Measurements from ENCODE around the gene BFSP2. TPM values are rescaled to one million over a fixed set of nuclear protein-coding genes. Genes with fewer than 3 reads are reported as not detected.
"Not testable (repeated sequence)": the region's sequence is repeated elsewhere in the genome, so short reads cannot be mapped to it uniquely, and the experiment has no call there.

BFSP2 gene
- total RNA-seq, 1 donor from 2014 or later = not detected

DNA sequence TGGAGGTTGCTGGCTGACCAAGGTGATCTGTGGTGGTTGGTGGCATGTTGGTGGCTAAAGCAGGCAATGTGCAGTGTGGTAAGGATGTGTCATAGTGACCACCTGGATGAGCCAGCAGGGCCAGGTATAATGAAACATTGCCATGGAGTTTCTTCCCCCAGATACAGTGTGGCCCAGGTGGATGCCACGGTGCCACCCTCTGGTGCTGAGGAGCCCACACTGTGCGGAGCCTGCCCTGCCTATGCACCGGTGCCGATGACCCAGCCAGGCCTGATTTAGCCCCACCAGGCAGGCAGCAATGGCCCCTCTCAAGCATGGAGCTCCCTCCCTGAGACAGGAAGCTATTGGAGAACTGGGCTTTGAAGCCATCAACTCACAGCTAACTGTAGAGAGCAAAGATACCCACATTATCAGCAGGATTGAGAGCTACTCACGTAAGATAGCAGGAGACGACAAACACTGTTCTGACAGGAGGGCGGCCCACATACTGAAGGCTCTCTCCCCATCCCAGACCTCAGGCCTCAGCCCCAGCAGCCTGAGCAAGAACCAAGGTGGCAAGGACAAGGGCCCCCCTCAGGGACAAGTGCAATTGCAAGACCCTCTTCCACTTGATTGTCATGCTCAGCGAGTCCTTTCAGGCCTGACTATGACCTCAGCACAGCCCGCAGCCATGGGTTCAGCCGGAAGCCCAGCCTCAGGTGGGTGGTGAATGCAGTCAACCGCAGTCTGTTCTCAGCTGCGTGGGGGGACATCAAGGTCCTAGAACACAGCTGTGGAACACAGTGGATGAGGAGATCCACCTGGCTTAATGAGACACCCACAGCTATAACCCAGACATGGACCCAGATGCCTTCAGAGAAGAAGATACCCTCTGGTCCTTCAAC lies 90.9 kb downstream of the BFSP2 start:
- no peak for TF ChIP-seq CTCF (IDR thresholded peaks at IDR 0.05)
- no peaks in the 10 kb centered on the region for H3K27me3 Mint-ChIP-seq (ENCODE audit: unreplicated experiment)
- peaks cover 8% of the 10 kb centered on the region for H3K9me3 Mint-ChIP-seq (ENCODE audit: unreplicated experiment)
- no peak overlapping the region for H3K27ac Mint-ChIP-seq (ENCODE audit: unreplicated experiment)
- no peak for DNase-seq (ENCODE audit: extremely low spot score, unreplicated experiment)
- peaks cover 16% of the 10 kb centered on the region for H3K4me1 Mint-ChIP-seq (ENCODE audit: unreplicated experiment)
- no peaks in the 10 kb centered on the region for H3K36me3 Mint-ChIP-seq (ENCODE audit: unreplicated experiment)
- H3K4me3 Mint-ChIP-seq (ENCODE audit: unreplicated experiment) = no peak overlapping the region

- Mint-ChIP-seq H3K27me3 (ENCODE audit: unreplicated experiment) (no peaks in the 10 kb centered on the region), H3K9me3 (ENCODE audit: unreplicated experiment) (peaks cover 7% of the 10 kb centered on the region), H3K27ac (ENCODE audit: unreplicated experiment) (no peak overlapping the region), H3K36me3 (ENCODE audit: unreplicated experiment) (no peaks in the 10 kb centered on the region), H3K4me3 (ENCODE audit: unreplicated experiment) (no peak overlapping the region), H3K4me1 (ENCODE audit: unreplicated experiment) (peaks cover 16% of the 10 kb centered on the region)
- no peak for DNase-seq (ENCODE audit: extremely low spot score, unreplicated experiment)
- TF ChIP-seq CTCF (IDR thresholded peaks at IDR 0.05) = no peak
Observed at GRCh38 chr3:133491481-133492059, 91.7 kb downstream of the BFSP2 start.

GRCh38 chr3:133492159-133492741 lies 92.4 kb downstream of the BFSP2 start:
- no peak for TF ChIP-seq CTCF (IDR thresholded peaks at IDR 0.05)
- peaks cover 16% of the 10 kb centered on the region for H3K4me1 Mint-ChIP-seq (ENCODE audit: unreplicated experiment)
- H3K27me3 Mint-ChIP-seq (ENCODE audit: unreplicated experiment) = no peaks in the 10 kb centered on the region
- H3K36me3 Mint-ChIP-seq (ENCODE audit: unreplicated experiment) = no peaks in the 10 kb centered on the region
- DNase-seq (ENCODE audit: extremely low spot score, unreplicated experiment) = no peak
- no peak overlapping the region for H3K4me3 Mint-ChIP-seq (ENCODE audit: unreplicated experiment)
- peaks cover 4% of the 10 kb centered on the region for H3K9me3 Mint-ChIP-seq (ENCODE audit: unreplicated experiment)
- H3K27ac Mint-ChIP-seq (ENCODE audit: unreplicated experiment) = no peak overlapping the region

DNA sequence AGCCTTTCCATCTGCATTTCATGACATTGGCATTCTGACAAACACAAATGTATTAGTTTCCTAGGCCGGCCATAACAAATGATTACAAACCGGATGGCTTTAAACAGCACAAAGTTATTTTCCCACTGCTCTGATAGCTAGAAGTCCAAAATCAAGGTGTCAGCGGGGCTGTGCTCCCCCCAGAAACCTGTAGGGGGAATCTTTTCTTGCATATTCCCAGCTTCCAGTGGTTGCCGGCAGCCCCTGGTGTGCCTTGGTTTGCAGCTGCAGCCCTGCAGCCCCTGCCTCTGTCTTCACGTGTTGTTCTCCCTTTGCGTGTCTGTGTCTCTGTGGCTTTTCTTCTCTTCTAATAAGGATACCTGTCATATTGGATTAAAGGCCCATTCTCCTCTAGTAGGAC lies 94.6 kb downstream of the BFSP2 start:
- DNase-seq (ENCODE audit: extremely low spot score, unreplicated experiment) = no peak
- H3K36me3 Mint-ChIP-seq (ENCODE audit: unreplicated experiment) = no peaks in the 10 kb centered on the region
- H3K27ac Mint-ChIP-seq (ENCODE audit: unreplicated experiment) = no peak overlapping the region
- H3K9me3 Mint-ChIP-seq (ENCODE audit: unreplicated experiment) = peaks cover 4% of the 10 kb centered on the region
- H3K27me3 Mint-ChIP-seq (ENCODE audit: unreplicated experiment) = no peaks in the 10 kb centered on the region
- no peak overlapping the region for H3K4me3 Mint-ChIP-seq (ENCODE audit: unreplicated experiment)
- peak; percentile 34 for TF ChIP-seq CTCF (IDR thresholded peaks at IDR 0.05)
- H3K4me1 Mint-ChIP-seq (ENCODE audit: unreplicated experiment) = peaks cover under 1% of the 10 kb centered on the region

GRCh38 chr3:133502542-133502941 lies 102.7 kb downstream of the BFSP2 start:
- peaks cover 17% of the 10 kb centered on the region for H3K27me3 Mint-ChIP-seq (ENCODE audit: unreplicated experiment)
- DNase-seq (ENCODE audit: extremely low spot score, unreplicated experiment); H3K9me3 Mint-ChIP-seq (ENCODE audit: unreplicated experiment); H3K4me3 Mint-ChIP-seq (ENCODE audit: unreplicated experiment); H3K27ac Mint-ChIP-seq (ENCODE audit: unreplicated experiment); H3K36me3 Mint-ChIP-seq (ENCODE audit: unreplicated experiment): not testable (repeated sequence)
- peaks cover 17% of the 10 kb centered on the region for H3K4me1 Mint-ChIP-seq (ENCODE audit: unreplicated experiment)
